ENCODE data around the gene TAAR1. TPM values are rescaled to one million over a fixed set of nuclear protein-coding genes. Genes with fewer than 3 reads are reported as not detected.
"Not testable (repeated sequence)": the region's sequence is repeated elsewhere in the genome, so short reads cannot be mapped to it uniquely, and the experiment has no call there.

Gene TAAR1
- total RNA-seq, 1 donor from 2014 or later = not detected

GRCh38 chr6:132663661-132664060 lies 4.7 kb upstream of the TAAR1 start:
- DNase-seq (ENCODE audit: extremely low read depth, low read depth, low spot score) = no peak

DNA sequence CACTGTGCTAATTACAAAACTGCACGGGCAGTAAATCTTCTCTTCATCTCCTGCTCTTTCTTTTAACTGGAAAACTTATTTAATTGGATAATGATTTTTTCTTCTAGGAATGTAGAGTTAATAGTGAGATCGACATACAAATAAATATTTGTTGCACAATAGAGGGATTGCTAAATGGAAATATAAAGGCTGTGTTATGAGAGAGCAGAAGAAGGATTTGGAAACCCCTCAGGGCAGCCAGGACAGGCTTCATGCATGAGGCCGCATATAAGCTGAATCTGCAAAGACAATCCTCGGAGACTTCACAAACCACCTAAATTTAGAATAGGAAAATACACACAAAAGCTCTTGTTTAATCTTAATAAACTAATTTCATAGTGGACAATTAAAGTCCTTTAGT lies 2.9 kb upstream of the TAAR1 start:
- DNase-seq (ENCODE audit: extremely low read depth, low read depth, low spot score) = no peak

- DNase-seq (ENCODE audit: extremely low read depth, low read depth, low spot score) = no peak
Observed at GRCh38 chr6:132651062-132651461, 7.9 kb downstream of the TAAR1 start.

- DNase-seq (ENCODE audit: extremely low read depth, low read depth, low spot score) = no peak
Observed at GRCh38 chr6:132650429-132650828, 8.6 kb downstream of the TAAR1 start.

- no peak for DNase-seq (ENCODE audit: extremely low read depth, low read depth, low spot score)
Observed at GRCh38 chr6:132648828-132649227, 10.2 kb downstream of the TAAR1 start.

DNA sequence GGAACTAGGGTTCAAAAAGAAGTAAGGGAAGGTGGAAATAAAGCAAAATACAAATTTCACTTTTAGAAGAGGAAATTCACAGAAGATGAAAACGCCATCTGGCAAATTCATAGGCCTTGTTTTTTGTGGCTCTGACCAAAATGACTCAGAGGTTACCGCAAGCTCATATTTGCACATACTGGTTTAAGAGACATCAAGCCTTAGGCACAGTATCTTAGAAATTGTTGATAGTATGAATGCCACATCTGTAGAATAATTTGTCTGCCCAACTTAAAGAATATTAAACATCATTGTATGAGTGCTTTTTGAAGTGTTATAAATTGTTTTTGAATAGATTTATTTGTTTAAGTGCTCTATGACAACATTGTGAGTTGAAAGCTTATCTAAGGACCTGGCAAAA lies 10.6 kb downstream of the TAAR1 start:
- DNase-seq (ENCODE audit: extremely low read depth, low read depth, low spot score) = no peak

DNA sequence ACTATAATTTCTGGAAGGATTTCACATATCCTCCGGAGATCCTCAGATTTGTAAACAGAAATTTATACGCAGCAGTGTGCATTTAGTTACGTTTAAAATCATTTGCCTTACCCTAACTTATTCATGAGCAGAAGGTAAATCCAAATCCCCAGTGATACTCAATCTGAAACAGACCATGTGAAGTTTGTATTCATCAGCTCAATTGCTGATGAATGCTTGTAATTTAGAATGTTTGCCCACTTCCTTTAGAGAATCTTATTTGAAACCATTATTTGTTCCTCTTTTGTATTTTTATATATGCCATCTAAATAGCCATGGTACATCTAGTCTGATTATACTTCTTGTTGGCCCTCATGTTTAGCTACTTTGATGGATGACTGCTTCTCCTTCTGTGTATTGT lies 15.4 kb downstream of the TAAR1 start:
- DNase-seq (ENCODE audit: extremely low read depth, low read depth, low spot score) = no peak

- not testable (repeated sequence) for DNase-seq (ENCODE audit: extremely low read depth, low read depth, low spot score)
Observed at GRCh38 chr6:132637135-132637534, 21.8 kb downstream of the TAAR1 start.

DNA sequence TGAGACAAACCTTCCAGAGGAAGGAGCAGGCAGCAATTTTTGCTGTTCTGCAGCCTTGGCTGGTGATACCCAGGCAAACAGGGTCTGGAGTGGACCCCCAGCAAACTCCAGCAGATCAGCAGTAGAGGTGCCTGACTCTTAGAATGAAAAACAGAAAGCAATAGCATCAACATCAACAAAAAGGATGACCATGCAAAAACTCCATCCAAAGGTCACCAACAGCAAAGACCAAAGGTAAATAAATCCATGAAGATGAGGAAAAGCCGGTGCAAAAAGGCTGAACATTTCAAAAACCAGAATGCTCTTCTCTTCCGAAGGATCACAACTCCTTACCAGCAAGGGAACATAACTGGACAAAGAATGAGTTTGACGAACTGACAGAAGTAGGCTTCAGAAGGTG lies 23.1 kb downstream of the TAAR1 start:
- not testable (repeated sequence) for DNase-seq (ENCODE audit: extremely low read depth, low read depth, low spot score)

- DNase-seq (ENCODE audit: extremely low read depth, low read depth, low spot score) = not testable (repeated sequence)
Observed at GRCh38 chr6:132635288-132635687, 23.7 kb downstream of the TAAR1 start.

DNA sequence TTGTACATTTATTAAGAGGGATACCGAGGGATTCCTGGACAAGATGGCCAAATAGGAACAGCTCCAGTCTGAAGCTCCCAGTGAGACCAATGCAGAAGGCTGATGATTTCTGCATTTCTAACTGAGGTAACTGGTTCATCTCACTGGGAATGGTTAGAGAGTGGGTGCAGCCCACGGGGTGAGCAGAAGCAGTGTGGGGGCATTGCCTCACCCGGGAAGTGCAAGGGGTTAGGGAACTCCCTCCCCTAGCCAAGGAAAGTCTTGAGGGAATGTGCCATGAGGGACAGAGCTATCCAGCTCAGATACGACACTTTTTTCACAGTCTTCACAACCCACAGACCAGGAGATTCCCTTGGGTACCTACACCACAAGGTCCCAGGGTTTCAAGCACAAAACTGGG lies 24.2 kb downstream of the TAAR1 start:
- DNase-seq (ENCODE audit: extremely low read depth, low read depth, low spot score) = no peak

- DNase-seq (ENCODE audit: extremely low read depth, low read depth, low spot score) = no peak
Observed at GRCh38 chr6:132633362-132633761, 25.6 kb downstream of the TAAR1 start.

GRCh38 chr6:132624175-132624574 lies 34.8 kb downstream of the TAAR1 start, which contains the start of gene TAAR2:
Gene TAAR2, minus strand, starts transcription at chr6:132624275. Its CDS starts 0 bp downstream, at chr6:132624275.
- no peak for DNase-seq (ENCODE audit: extremely low read depth, low read depth, low spot score)

- no peak for DNase-seq (ENCODE audit: extremely low read depth, low read depth, low spot score)
Observed at GRCh38 chr6:132623106-132623845, 35.7 kb downstream of the TAAR1 start.

GRCh38 chr6:132616677-132617076 lies 42.3 kb downstream of the TAAR1 start:
- no peak for DNase-seq (ENCODE audit: extremely low read depth, low read depth, low spot score)

DNA sequence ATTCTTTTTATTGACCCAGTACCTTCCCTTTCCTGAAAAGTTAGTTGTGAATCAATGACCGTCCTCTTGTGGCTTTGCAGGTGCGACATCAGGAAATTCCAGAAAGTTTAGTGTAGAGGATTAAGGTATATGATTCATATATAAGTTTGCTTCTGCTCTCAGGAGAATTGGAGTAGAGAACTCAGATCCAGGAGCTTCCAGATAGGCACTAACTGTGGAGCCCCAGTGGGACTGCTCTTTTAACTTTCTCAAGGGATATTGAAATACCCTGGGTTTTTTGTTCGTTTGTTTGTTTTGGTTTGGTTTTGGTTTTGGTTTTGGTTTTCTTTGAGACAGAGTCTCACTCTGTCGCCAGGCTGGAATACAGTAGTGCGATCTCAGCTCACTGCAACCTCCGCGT lies 44.4 kb downstream of the TAAR1 start:
- no peak for DNase-seq (ENCODE audit: extremely low read depth, low read depth, low spot score)

- no peak for DNase-seq (ENCODE audit: extremely low read depth, low read depth, low spot score)
Observed at GRCh38 chr6:132612449-132613108, 46.4 kb downstream of the TAAR1 start.

DNA sequence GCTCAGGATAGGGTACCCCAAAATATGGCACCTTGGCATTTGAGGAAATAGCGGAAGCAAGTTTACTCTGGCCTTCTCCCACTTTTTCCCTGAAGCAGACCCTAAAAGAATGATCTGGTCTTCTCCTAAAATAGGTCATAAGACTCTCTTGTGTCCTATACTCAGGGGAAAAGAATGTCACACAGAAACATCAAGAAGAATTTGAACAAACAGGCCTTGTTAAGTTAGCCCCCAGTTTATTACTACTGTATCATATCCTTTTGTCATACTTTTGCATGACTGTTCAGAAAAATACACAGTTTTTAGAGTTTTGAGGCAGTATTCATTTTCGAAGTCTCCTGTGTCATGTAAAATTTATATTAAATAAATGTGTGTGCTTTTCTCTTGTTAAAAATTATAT lies 47.4 kb downstream of the TAAR1 start:
- DNase-seq (ENCODE audit: extremely low read depth, low read depth, low spot score) = no peak

- no peak for DNase-seq (ENCODE audit: extremely low read depth, low read depth, low spot score)
Observed at GRCh38 chr6:132607544-132608233, 51.3 kb downstream of the TAAR1 start.

GRCh38 chr6:132604635-132605152 lies 54.3 kb downstream of the TAAR1 start:
- DNase-seq (ENCODE audit: extremely low read depth, low read depth, low spot score) = no peak

DNA sequence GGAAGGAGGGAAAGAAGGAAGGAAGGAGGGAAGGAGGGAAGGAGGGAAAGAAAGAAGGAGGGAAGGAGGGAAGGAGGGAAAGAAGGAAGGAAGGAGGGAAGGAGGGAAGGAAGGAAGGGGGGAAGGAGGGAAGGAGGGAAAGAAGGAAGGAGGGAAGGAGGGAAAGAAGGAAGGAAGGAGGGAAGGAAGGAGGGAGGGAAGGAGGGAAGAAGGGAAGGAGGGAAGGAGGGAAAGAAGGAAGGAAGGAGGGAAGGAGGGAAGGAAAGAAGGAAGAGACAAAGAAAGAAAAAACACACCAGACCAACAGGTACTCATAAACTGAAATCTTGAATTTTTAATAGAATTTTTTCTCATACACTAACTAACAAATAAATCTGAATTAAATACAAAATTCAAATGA lies 58.1 kb downstream of the TAAR1 start:
- not testable (repeated sequence) for DNase-seq (ENCODE audit: extremely low read depth, low read depth, low spot score)

Data from glomerular endothelial cell (primary cell).